Measurements from ENCODE around the gene ZDHHC8. TPM values are rescaled to one million over a fixed set of nuclear protein-coding genes. Genes with fewer than 3 reads are reported as not detected.

Gene ZDHHC8
- total and polyA plus RNA-seq, 10 of the 15 experiments (the other 5 are each of a cell fraction or from before 2014, with no cell fraction given) = 0.03 to 46.3 (median 5.3) TPM

DNA sequence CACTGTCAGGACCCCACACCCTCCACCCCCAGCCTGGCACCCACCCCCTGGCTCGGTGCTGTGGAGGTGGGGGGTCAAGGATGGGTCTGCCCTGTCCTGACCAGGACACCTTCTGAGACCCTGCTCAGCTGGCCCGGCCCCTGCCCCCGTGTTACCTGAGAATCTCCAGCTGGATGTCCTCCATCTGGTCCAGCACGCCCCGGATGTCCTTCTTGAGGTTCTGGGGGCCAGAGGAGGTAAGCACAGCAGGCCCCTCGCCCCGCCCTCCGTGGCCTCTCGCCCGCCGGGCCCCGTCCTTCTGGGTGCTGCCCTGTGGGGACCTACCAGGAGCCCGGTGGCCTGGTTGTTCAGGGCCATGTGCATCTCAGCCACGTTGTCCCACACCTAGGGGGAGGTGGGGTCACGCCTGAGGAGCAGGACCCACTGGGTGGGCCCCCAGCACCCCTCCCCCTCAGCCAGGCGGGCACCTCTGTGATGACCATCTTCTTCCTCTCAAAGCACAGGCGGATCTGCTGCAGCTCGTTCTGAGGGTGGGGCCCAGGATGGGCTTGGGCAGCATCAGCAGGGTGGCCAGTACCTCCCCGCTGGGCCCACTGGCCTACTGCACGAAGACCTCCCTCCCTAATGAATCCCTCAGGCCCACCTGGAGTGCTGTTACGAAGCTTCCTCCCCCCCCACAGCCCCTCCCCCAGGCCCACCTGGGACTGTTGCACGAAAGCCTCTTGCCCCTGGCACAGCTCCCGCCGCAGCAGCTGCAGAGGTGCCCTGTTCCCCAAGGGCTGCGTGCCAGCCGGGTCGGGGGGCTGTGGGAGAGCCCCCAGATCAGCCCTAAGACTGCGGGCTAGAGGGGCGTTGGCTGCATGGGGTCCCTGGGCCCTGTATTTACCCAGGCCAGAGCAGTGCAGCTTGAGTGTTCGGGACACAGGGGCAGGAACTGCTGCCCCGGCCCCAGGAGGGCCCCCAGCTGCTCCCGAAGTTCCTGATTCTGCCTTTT is 17.9 kb downstream of the ZDHHC8 start (continued):
- TF ChIP-seq RAD51 (IDR thresholded peaks at IDR 0.05) (no peak), TBL1XR1 (IDR thresholded peaks at IDR 0.05; ENCODE audit: low read depth, low read length) (no peak), NFIC (IDR thresholded peaks at IDR 0.05; ENCODE audit: low read depth, low read length) (no peak), FOXK2 (IDR thresholded peaks at IDR 0.05) (no peak), NFYA (IDR thresholded peaks at IDR 0.05; ENCODE audit: borderline replicate concordance, low read depth, low read length) (no peak), NBN (IDR thresholded peaks at IDR 0.05) (no peak), KDM1A (IDR thresholded peaks at IDR 0.05; ENCODE audit: borderline replicate concordance) (no peak), IKZF2 (IDR thresholded peaks at IDR 0.05) (no peak), POLR2AphosphoS5 (IDR thresholded peaks at IDR 0.05; ENCODE audit: low read length) (no peak), YY1 (IDR thresholded peaks at IDR 0.05; ENCODE audit: low read depth, low read length) (no peak)
- TF ChIP-seq, protein P1, sequence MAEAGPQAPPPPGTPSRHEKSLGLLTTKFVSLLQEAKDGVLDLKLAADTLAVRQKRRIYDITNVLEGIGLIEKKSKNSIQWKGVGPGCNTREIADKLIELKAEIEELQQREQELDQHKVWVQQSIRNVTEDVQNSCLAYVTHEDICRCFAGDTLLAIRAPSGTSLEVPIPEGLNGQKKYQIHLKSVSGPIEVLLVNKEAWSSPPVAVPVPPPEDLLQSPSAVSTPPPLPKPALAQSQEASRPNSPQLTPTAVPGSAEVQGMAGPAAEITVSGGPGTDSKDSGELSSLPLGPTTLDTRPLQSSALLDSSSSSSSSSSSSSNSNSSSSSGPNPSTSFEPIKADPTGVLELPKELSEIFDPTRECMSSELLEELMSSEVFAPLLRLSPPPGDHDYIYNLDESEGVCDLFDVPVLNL (IDR thresholded peaks at IDR 0.05; ENCODE audit: low read depth, low read length) = no peak
- TF ChIP-seq, protein P2, sequence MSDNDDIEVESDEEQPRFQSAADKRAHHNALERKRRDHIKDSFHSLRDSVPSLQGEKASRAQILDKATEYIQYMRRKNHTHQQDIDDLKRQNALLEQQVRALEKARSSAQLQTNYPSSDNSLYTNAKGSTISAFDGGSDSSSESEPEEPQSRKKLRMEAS (IDR thresholded peaks at IDR 0.05; ENCODE audit: low read depth, low read length) = no peak

Data from GM12878 (cell line).